CD1c-positive myeloid dendritic cell (primary cell): Measurements from ENCODE around the gene RAD23A.

Experiments used
- DNase-seq: peaks from one replicate; pipeline ENCODE4 v3.0.0-alpha.2; 2016; ENCODE audit errors: extremely low spot score

Gene RAD23A

DNA sequence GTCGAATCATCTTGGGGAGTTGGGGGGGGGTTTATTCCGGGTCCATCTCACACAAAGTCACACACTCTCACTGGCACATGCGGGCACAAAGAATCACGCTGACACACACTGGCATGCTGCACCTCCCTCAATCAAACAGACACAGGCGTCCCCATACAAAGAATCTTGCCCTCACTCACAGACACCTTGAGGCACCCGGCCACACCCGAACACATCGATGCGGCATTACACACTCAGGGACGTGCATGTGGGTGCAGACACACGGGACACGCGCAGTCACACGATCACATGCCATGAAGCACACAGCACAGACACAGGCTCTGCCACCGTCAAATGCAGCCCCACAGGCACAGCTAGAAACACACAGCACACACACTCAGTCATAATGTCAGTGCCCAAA, 57.4 kb downstream of the RAD23A start:
- DNase-seq, result no peak
